Natural killer cell (primary cell): ENCODE measurements around the gene TRIM66. TPM values are rescaled to one million over a fixed set of nuclear protein-coding genes. Genes with fewer than 3 reads are reported as not detected.

Experiments
- ATAC-seq, 3 donors: fragments of 150-1000 bp in 2 of 3; fragments of 200-7000 bp in 1 of 3; cut with Tn5 transposase; 1 replicate in 1 of 3; 2 replicates in 2 of 3; pipeline ENCODE4 v1.10.0; 2021; ENCODE audit warnings: mild to moderate bottlenecking in 2 of 3, moderate library complexity in 2 of 3
- DNase-seq, 2 donors: peaks; one replicate each; pipeline versions ENCODE4 v3.0.0 to v3.0.0-alpha.2; 2013 to 2021; ENCODE audit warnings: mixed read lengths in 1 of 2
- H3K27ac ChIP-seq: one replicate; pipeline ENCODE4 v1.5.1; 2013; ENCODE audit warnings: mild to moderate bottlenecking, low read length
- H3K27me3 ChIP-seq: one replicate; pipeline ENCODE4 v1.6.1; 2013; ENCODE audit warnings: low read length; ENCODE audit not compliant: control insufficient read depth, insufficient read depth
- H3K36me3 ChIP-seq: one replicate; pipeline ENCODE4 v1.6.1; 2013; ENCODE audit warnings: low read length; ENCODE audit not compliant: control insufficient read depth, insufficient read depth
- H3K4me1 ChIP-seq: one replicate; pipeline ENCODE4 v1.6.1; 2013; ENCODE audit warnings: low read length; ENCODE audit not compliant: control insufficient read depth, insufficient read depth
- H3K4me3 ChIP-seq: one replicate; pipeline ENCODE4 v1.5.1; 2013; ENCODE audit warnings: low read length
- H3K9me3 ChIP-seq: one replicate; pipeline ENCODE4 v1.6.1; 2013; ENCODE audit warnings: low read length; ENCODE audit not compliant: control insufficient read depth, insufficient read depth
- H3K27ac Mint-ChIP-seq, 2 donors: one replicate each; pipeline ENCODE4 v1.8.0; 2022; ENCODE audit warnings: mild to moderate bottlenecking in 2 of 2, mixed read lengths in 2 of 2, moderate library complexity in 1 of 2
- H3K27me3 Mint-ChIP-seq, 2 donors: one replicate each; pipeline ENCODE4 v1.8.0; 2022; ENCODE audit warnings: low read depth in 2 of 2, mixed read lengths in 2 of 2
- H3K36me3 Mint-ChIP-seq: one replicate; pipeline ENCODE4 v1.8.0; 2022; ENCODE audit warnings: mixed read lengths
- H3K4me1 Mint-ChIP-seq, 2 donors: one replicate each; pipeline ENCODE4 v1.8.0; 2022; ENCODE audit warnings: mixed read lengths in 2 of 2
- H3K4me3 Mint-ChIP-seq: one replicate; pipeline ENCODE4 v1.8.0; 2022; ENCODE audit warnings: mild to moderate bottlenecking, moderate library complexity, mixed read lengths
- H3K9me3 Mint-ChIP-seq, 2 donors: one replicate each; pipeline ENCODE4 v1.8.0; 2022; ENCODE audit warnings: mixed read lengths in 2 of 2
- WGBS: methylation state at CpG from one replicate; pipeline ENCODE4 v1.1.7; 2013; ENCODE audit warnings: missing lambda C conversion rate; ENCODE audit not compliant: insufficient coverage; 5-methylcytosine and 5-hydroxymethylcytosine counted together
- intact Hi-C: fragments of 100-400 bp; cut with micrococcal nuclease; formaldehyde crosslinking; loops from one replicate; pipeline ENCODE4 v1.14.2; 2022
- total RNA-seq, 4 donors: library from RNA; stranded (reverse); fragments of 120-200 nt in 1 of 4; gene quantifications; one replicate each; pipeline versions ENCODE4 v1.2.3 to v1.2.4, GENCODE V29; 2013 to 2022
- TF ChIP-seq, protein P1 (sequence below): fragments of 200-600 bp; IDR thresholded peaks from one replicate; pipeline ENCODE4 v1.8.0; 2022; ENCODE audit warnings: antibody characterized with exemption

TRIM66 gene
- total RNA-seq, 3 donors from 2014 or later (not counting 1 experiment from before 2014, with no cell fraction given): 13.7 to 24.4 (median 14.3) TPM

- no peaks in the 10 kb centered on the region for H3K9me3 Mint-ChIP-seq
- H3K4me3 Mint-ChIP-seq: no peak overlapping the region
- no peaks in the 10 kb centered on the region for H3K27me3 Mint-ChIP-seq
- WGBS: 100% methylated on average over 1 of the region's 4 CpGs
- no peaks in the 10 kb centered on the region for H3K36me3 Mint-ChIP-seq
- no peak for DNase-seq
- Histone ChIP-seq H3K9me3 (no peaks in the 10 kb centered on the region), H3K27ac (no peak overlapping the region), H3K27me3 (no peaks in the 10 kb centered on the region), H3K36me3 (peaks cover 74% of the 10 kb centered on the region), H3K4me1 (no peaks in the 10 kb centered on the region), H3K4me3 (no peak overlapping the region)
- no peaks in the 10 kb centered on the region for H3K4me1 Mint-ChIP-seq
- intact Hi-C loops: no loop called here
- TF ChIP-seq, protein P1, sequence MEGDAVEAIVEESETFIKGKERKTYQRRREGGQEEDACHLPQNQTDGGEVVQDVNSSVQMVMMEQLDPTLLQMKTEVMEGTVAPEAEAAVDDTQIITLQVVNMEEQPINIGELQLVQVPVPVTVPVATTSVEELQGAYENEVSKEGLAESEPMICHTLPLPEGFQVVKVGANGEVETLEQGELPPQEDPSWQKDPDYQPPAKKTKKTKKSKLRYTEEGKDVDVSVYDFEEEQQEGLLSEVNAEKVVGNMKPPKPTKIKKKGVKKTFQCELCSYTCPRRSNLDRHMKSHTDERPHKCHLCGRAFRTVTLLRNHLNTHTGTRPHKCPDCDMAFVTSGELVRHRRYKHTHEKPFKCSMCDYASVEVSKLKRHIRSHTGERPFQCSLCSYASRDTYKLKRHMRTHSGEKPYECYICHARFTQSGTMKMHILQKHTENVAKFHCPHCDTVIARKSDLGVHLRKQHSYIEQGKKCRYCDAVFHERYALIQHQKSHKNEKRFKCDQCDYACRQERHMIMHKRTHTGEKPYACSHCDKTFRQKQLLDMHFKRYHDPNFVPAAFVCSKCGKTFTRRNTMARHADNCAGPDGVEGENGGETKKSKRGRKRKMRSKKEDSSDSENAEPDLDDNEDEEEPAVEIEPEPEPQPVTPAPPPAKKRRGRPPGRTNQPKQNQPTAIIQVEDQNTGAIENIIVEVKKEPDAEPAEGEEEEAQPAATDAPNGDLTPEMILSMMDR: no peak
- no peak overlapping the region for H3K27ac Mint-ChIP-seq
- ATAC-seq: no peak
Observed at GRCh38 chr11:8646873-8647272, 35.6 kb downstream of the TRIM66 start.

- Histone ChIP-seq H3K9me3 (no peaks in the 10 kb centered on the region), H3K36me3 (peaks cover 80% of the 10 kb centered on the region), H3K4me1 (no peaks in the 10 kb centered on the region), H3K27me3 (no peaks in the 10 kb centered on the region), H3K4me3 (no peak overlapping the region), H3K27ac (no peak overlapping the region)
- no peaks in the 10 kb centered on the region for H3K36me3 Mint-ChIP-seq
- no peak overlapping the region for H3K27ac Mint-ChIP-seq
- TF ChIP-seq, protein P1: no peak
- no peaks in the 10 kb centered on the region for H3K27me3 Mint-ChIP-seq
- no peaks in the 10 kb centered on the region for H3K4me1 Mint-ChIP-seq
- no peak for DNase-seq
- H3K9me3 Mint-ChIP-seq: no peaks in the 10 kb centered on the region
- 95% methylated on average over 5 of the region's 5 CpGs for WGBS
- ATAC-seq: no peak
- intact Hi-C loops: no loop called here
- H3K4me3 Mint-ChIP-seq: no peak overlapping the region
Observed at GRCh38 chr11:8642196-8642841, 40.1 kb downstream of the TRIM66 start.

DNA sequence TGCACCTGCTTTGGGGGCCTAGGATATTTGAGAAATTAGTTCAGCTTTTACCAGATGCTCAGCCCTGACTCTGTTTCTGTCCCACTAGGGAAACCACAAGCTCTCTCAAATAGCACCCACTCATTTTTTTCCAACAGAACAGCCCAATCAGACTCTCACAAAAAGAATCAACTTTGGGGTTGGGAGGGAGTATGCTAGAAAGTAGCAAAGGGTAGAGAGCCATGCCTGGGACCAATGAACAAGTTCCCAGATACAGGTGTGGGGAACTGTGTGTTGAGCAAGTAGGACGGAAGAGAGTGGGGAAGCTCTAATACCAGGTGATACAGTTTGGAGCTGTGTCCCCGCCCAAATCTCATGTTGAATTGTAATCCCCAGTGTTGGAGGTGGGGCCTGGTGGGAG, 41.1 kb downstream of the TRIM66 start:
- H3K4me3 Mint-ChIP-seq: no peak overlapping the region
- H3K27me3 Mint-ChIP-seq: no peaks in the 10 kb centered on the region
- H3K27ac Mint-ChIP-seq: no peak overlapping the region
- H3K9me3 ChIP-seq: no peaks in the 10 kb centered on the region
- H3K36me3 ChIP-seq: peaks cover 81% of the 10 kb centered on the region
- intact Hi-C loops: no loop called here
- no peaks in the 10 kb centered on the region for H3K4me1 ChIP-seq
- H3K36me3 Mint-ChIP-seq: peaks cover 10% of the 10 kb centered on the region
- no peaks in the 10 kb centered on the region for H3K27me3 ChIP-seq
- H3K27ac ChIP-seq: no peak overlapping the region
- WGBS: 93% methylated on average over 2 of the region's 2 CpGs
- H3K4me3 ChIP-seq: no peak overlapping the region
- no peaks in the 10 kb centered on the region for H3K4me1 Mint-ChIP-seq
- H3K9me3 Mint-ChIP-seq: no peaks in the 10 kb centered on the region
- no peak for DNase-seq
- no peak for ATAC-seq
- TF ChIP-seq, protein P1: no peak
